IMR-90 (cell line): ENCODE data around the gene TMED6. TPM values are rescaled to one million over a fixed set of nuclear protein-coding genes. Genes with fewer than 3 reads are reported as not detected.

ENCODE experiments used
- ATAC-seq: fragments of 200-7000 bp; cut with Tn5 transposase; 2 replicates; pipeline ENCODE4 v1.9.1; 2020; ENCODE audit warnings: low read depth, mild to moderate bottlenecking, moderate library complexity
- BruUV-seq: library from RNA; stranded (reverse); fragments of 400-500 nt; replicated peaks from 2 replicates; lab custom pipeline; 2021; lab: Mats Ljungman, UMichigan
- CTCF ChIA-PET: fragments of 300-600 bp; formaldehyde crosslinking; extraction: SDS; loops from one replicate; lab custom pipeline; 2021; ENCODE audit warnings: antibody characterized with exemption; lab: Yijun Ruan, JAX
- POLR2A ChIA-PET: fragments of 300-600 bp; sonication (Branson Sonifier 250); formaldehyde crosslinking; loops from one replicate; lab custom pipeline; 2022; ENCODE audit warnings: antibody characterized with exemption; ENCODE audit not compliant: unreplicated experiment; lab: Charles Lee
- DNase-seq: peaks from one replicate; pipeline ENCODE4 v3.0.0; 2013
- H2AFZ ChIP-seq: replicated peaks from 2 replicates; pipeline ENCODE3; 2013; ENCODE audit warnings: low read length, mild to moderate bottlenecking; ENCODE audit not compliant: poor library complexity
- H2AK5ac ChIP-seq: 2 replicates; pipeline ENCODE4 v1.6.1; 2013; ENCODE audit warnings: low read depth, low read length, inconsistent platforms
- H2AK9ac ChIP-seq: replicated peaks from 2 replicates; pipeline ENCODE3; 2013; ENCODE audit warnings: mild to moderate bottlenecking, low read depth, low read length, moderate library complexity; ENCODE audit not compliant: poor library complexity
- H2BK120ac ChIP-seq: 2 replicates; pipeline ENCODE4 v1.6.1; 2013; ENCODE audit warnings: low read depth, low read length, inconsistent platforms
- H2BK15ac ChIP-seq: 3 replicates; pipeline ENCODE4 v1.6.1; 2013; ENCODE audit warnings: low read depth, low read length, inconsistent platforms
- H2BK20ac ChIP-seq: 2 replicates; pipeline ENCODE4 v1.6.1; 2013; ENCODE audit warnings: low read depth, mild to moderate bottlenecking, inconsistent platforms, low read length, moderate library complexity
- H2BK5ac ChIP-seq: 2 replicates; pipeline ENCODE4 v1.6.1; 2013; ENCODE audit warnings: mild to moderate bottlenecking, low read depth, low read length, inconsistent platforms; ENCODE audit not compliant: poor library complexity, severe bottlenecking
- H3K14ac ChIP-seq: replicated peaks from 2 replicates; pipeline ENCODE4 v1.6.1; 2013; ENCODE audit warnings: low read depth, low read length, inconsistent platforms
- H3K18ac ChIP-seq: 2 replicates; pipeline ENCODE4 v1.6.1; 2013; ENCODE audit warnings: low read depth, low read length, control low read depth
- H3K23ac ChIP-seq: 2 replicates; pipeline ENCODE4 v1.6.1; 2013; ENCODE audit warnings: low read depth, low read length, inconsistent platforms
- H3K27ac ChIP-seq: 2 replicates; pipeline ENCODE4 v1.5.1; 2013; ENCODE audit warnings: mild to moderate bottlenecking, control low read depth, low read length; ENCODE audit not compliant: insufficient read depth
- H3K27me3 ChIP-seq: 2 replicates; pipeline ENCODE4 v1.6.1; 2013; ENCODE audit warnings: low read length; ENCODE audit not compliant: control insufficient read depth, insufficient read depth
- H3K36me3 ChIP-seq: 2 replicates; pipeline ENCODE4 v1.6.1; 2013; ENCODE audit warnings: low read length, mixed read lengths; ENCODE audit not compliant: control insufficient read depth, insufficient read depth
- H3K4ac ChIP-seq: 2 replicates; pipeline ENCODE4 v1.6.1; 2013; ENCODE audit warnings: low read depth, low read length, inconsistent platforms
- H3K4me1 ChIP-seq: 2 replicates; pipeline ENCODE4 v1.6.1; 2013; ENCODE audit warnings: low read length, mixed read lengths; ENCODE audit not compliant: control insufficient read depth, insufficient read depth
- H3K4me2 ChIP-seq: 2 replicates; pipeline ENCODE4 v1.6.1; 2013; ENCODE audit warnings: low read depth, mild to moderate bottlenecking, control low read depth, low read length, moderate library complexity
- H3K4me3 ChIP-seq: 2 replicates; pipeline ENCODE4 v1.5.1; 2013; ENCODE audit warnings: low read depth, mild to moderate bottlenecking, control low read depth, low read length, moderate library complexity; ENCODE audit not compliant: insufficient read depth
- H3K56ac ChIP-seq: 2 replicates; pipeline ENCODE4 v1.6.1; 2013; ENCODE audit warnings: low read length, inconsistent platforms; ENCODE audit not compliant: insufficient read depth; ENCODE audit errors: extremely low read depth
- H3K79me1 ChIP-seq, 2 experiments: 2 replicates each; pipeline ENCODE4 v1.6.1; 2013; ENCODE audit warnings: low read length in 2 of 2, inconsistent platforms in 1 of 2, low read depth in 1 of 2
- H3K9ac ChIP-seq: 2 replicates; pipeline ENCODE4 v1.6.1; 2013; ENCODE audit warnings: low read depth, low read length, control low read depth
- H3K9me1 ChIP-seq: 2 replicates; pipeline ENCODE4 v1.6.1; 2013; ENCODE audit warnings: low read length, inconsistent platforms; ENCODE audit not compliant: insufficient read depth
- H3K9me3 ChIP-seq: 2 replicates; pipeline ENCODE4 v1.6.1; 2013; ENCODE audit warnings: low read length; ENCODE audit not compliant: control insufficient read depth, insufficient read depth
- H4K20me1 ChIP-seq: 2 replicates; pipeline ENCODE4 v1.6.1; 2013; ENCODE audit warnings: low read length, inconsistent platforms; ENCODE audit not compliant: insufficient read depth
- H4K5ac ChIP-seq: 2 replicates; pipeline ENCODE4 v1.6.1; 2013; ENCODE audit warnings: mild to moderate bottlenecking, low read depth, low read length, control low read depth
- H4K8ac ChIP-seq, 2 experiments: 2 replicates each; pipeline ENCODE4 v1.6.1; 2013; ENCODE audit warnings: low read depth in 2 of 2, low read length in 2 of 2, control low read depth in 1 of 2, inconsistent platforms in 1 of 2
- H4K91ac ChIP-seq: 2 replicates; pipeline ENCODE4 v1.6.1; 2013; ENCODE audit warnings: low read depth, low read length, inconsistent platforms; ENCODE audit not compliant: insufficient read depth
- BHLHE40 ChIP-seq: fragments of 150-350 bp; IDR thresholded peaks from 2 replicates; pipeline ENCODE4 v1.6.1; 2016; ENCODE audit warnings: mild to moderate bottlenecking, low read depth, low read length
- CEBPB ChIP-seq: IDR thresholded peaks from 2 replicates; pipeline ENCODE4 v1.6.1; 2012; ENCODE audit warnings: low read depth, low read length, improper control_type of control experiment
- FOS ChIP-seq: fragments of 150-350 bp; IDR thresholded peaks from 2 replicates; pipeline ENCODE4 v1.6.1; 2016; ENCODE audit warnings: low read depth, low read length
- MAFK ChIP-seq: IDR thresholded peaks from 2 replicates; pipeline ENCODE4 v1.6.1; 2012; ENCODE audit warnings: low read depth, low read length, improper control_type of control experiment
- MXI1 ChIP-seq: IDR thresholded peaks from 2 replicates; pipeline ENCODE4 v1.6.1; 2012; ENCODE audit warnings: low read depth, mild to moderate bottlenecking, low read length, moderate library complexity, borderline replicate concordance
- NFE2L2 ChIP-seq: fragments of 150-350 bp; IDR thresholded peaks from 2 replicates; pipeline ENCODE4 v1.6.1; 2016; ENCODE audit warnings: low read depth, mild to moderate bottlenecking, low read length
- RAD21 ChIP-seq: IDR thresholded peaks from 2 replicates; pipeline ENCODE4 v1.6.1; 2012; ENCODE audit warnings: low read length, improper control_type of control experiment
- SMC3 ChIP-seq: fragments of 150-350 bp; IDR thresholded peaks from 2 replicates; pipeline ENCODE4 v1.6.1; 2016; ENCODE audit warnings: low read depth, mild to moderate bottlenecking, antibody characterized with exemption, low read length, moderate library complexity
- WGBS, 2 experiments: methylation state at CpG; one replicate each; pipeline versions ENCODE4 v1.1.5 to v1.1.7; 2013; ENCODE audit warnings: missing lambda C conversion rate in 2 of 2; ENCODE audit not compliant: insufficient read length in 1 of 2; ENCODE audit errors: extremely low coverage in 2 of 2; 5-methylcytosine and 5-hydroxymethylcytosine counted together
- dilution Hi-C: fragments of 300-500 bp; cut with HindIII; formaldehyde crosslinking; loops from one replicate; pipeline ENCODE4 v1.14.3; 2018; ENCODE audit warnings: low sequenced_read_pairs; ENCODE audit not compliant: unreplicated experiment
- in situ Hi-C: fragments of 300-500 bp; cut with MboI; formaldehyde crosslinking; loops from 3 replicates; pipeline ENCODE4 v1.14.3; 2019; ENCODE audit warnings: low sequenced_read_pairs, inconsistent platforms, mixed read lengths
- intact Hi-C: fragments of 100-400 bp; cut with micrococcal nuclease; formaldehyde crosslinking; loops from 2 replicates; pipeline ENCODE4 v1.10.0; 2022
- polyA plus RNA-seq, 3 experiments: library from polyadenylated mRNA; depleted of rRNA; stranded (reverse); fragments of >200 nt; gene quantifications; 2 replicates each; pipeline ENCODE4 v1.2.3, GENCODE V29; 2012; ENCODE audit warnings: low replicate concordance in 1 of 3
- total RNA-seq: library from RNA; depleted of rRNA; stranded (reverse); fragments of >200 nt; gene quantifications from 2 replicates; pipeline ENCODE4 v1.2.3, GENCODE V29; 2012
- TF ChIP-seq, protein P1 (sequence below): fragments of 150-350 bp; IDR thresholded peaks from 2 replicates; pipeline ENCODE4 v1.6.1; 2016; ENCODE audit warnings: low read depth, mild to moderate bottlenecking, low read length, moderate library complexity, borderline replicate concordance
- TF ChIP-seq, protein P2 (sequence below): conservative IDR thresholded peaks from 2 replicates; pipeline ENCODE4 v1.5.1; 2012; ENCODE audit warnings: mild to moderate bottlenecking, low read depth, low read length, improper control_type of control experiment
- TF ChIP-seq, protein P3 (sequence below): fragments of 150-350 bp; IDR thresholded peaks from 2 replicates; pipeline ENCODE4 v1.6.1; 2017; ENCODE audit warnings: mild to moderate bottlenecking, antibody characterized with exemption, low read length, low read depth

The TMED6 gene
- total and polyA plus RNA-seq, 2 of the 4 experiments (the other 2 are of a cell fraction) = 0.10 TPM; not detected in 1

DNA sequence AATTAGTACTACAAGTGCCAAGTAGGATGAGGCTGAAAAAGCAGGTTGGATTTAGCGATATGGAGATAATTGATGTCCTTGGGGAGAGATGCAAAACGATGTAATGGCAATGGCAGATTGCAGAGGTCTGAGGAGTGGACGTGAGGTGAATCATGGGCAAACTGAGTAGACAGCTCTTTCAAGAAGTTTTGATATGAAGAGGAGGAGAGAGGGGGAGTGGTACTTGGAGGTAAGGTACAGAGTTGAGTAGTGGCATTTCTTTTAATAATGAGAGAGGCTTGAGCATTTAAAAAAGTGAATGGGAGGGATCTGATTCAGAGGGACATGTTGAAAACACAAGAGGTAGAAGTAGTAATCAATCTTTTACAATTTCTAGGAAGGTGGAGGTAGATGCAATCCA lies 58.2 kb downstream of the TMED6 start:
- in situ Hi-C loops = no loop called here
- no peak overlapping the region for H3K4me3 ChIP-seq
- H3K79me1 ChIP-seq = peaks cover 2 to 57% of the 10 kb centered on the region in 2 experiments; a peak in 3 of 4 replicates
- dilution Hi-C loops = no loop called here
- peaks cover 7% of the 10 kb centered on the region for H3K36me3 ChIP-seq
- H3K14ac ChIP-seq = no peak overlapping the region
- no peak overlapping the region for H2AK5ac ChIP-seq
- H3K4me1 ChIP-seq = peaks cover 4% of the 10 kb centered on the region
- H3K23ac ChIP-seq = no peak overlapping the region
- H3K4ac ChIP-seq = no peak overlapping the region
- H4K5ac ChIP-seq = no peak overlapping the region; the same call in 1 of the 2 replicates
- H4K8ac ChIP-seq = no peak overlapping the region
- no peak overlapping the region for H2AK9ac ChIP-seq
- H2AFZ ChIP-seq = no peak overlapping the region
- intact Hi-C loops = no loop called here
- no peaks in the 10 kb centered on the region for H4K20me1 ChIP-seq
- no peak overlapping the region for H3K9ac ChIP-seq
- H3K56ac ChIP-seq = no peak overlapping the region
- H3K9me1 ChIP-seq = peaks cover 4% of the 10 kb centered on the region; the same call in 1 of the 2 replicates
- WGBS, 2 experiments = 93% methylated on average over 3 of the region's 3 CpGs; no CpG with 5 or more reads in 1 of the 2 experiments
- no peak overlapping the region for H2BK15ac ChIP-seq
- H2BK120ac ChIP-seq = no peak overlapping the region
- DNase-seq (no peak), ATAC-seq (no peak)
- H3K9me3 ChIP-seq = no peaks in the 10 kb centered on the region
- H2BK5ac ChIP-seq = peak overlapping the region; percentile 17
- no peak overlapping the region for H3K27ac ChIP-seq
- POLR2A ChIA-PET = no interaction called here
- H4K91ac ChIP-seq = no peak overlapping the region
- no TSS peak for BruUV-seq
- H3K4me2 ChIP-seq = no peak overlapping the region
- no peak overlapping the region for H2BK20ac ChIP-seq
- TF ChIP-seq FOS (no peak), NFE2L2 (no peak), CEBPB (no peak), RAD21 (no peak), BHLHE40 (no peak), SMC3 (no peak), MAFK (no peak), MXI1 (no peak)
- TF ChIP-seq, protein P1, sequence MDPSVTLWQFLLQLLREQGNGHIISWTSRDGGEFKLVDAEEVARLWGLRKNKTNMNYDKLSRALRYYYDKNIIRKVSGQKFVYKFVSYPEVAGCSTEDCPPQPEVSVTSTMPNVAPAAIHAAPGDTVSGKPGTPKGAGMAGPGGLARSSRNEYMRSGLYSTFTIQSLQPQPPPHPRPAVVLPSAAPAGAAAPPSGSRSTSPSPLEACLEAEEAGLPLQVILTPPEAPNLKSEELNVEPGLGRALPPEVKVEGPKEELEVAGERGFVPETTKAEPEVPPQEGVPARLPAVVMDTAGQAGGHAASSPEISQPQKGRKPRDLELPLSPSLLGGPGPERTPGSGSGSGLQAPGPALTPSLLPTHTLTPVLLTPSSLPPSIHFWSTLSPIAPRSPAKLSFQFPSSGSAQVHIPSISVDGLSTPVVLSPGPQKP = no peak
- TF ChIP-seq, protein P2, sequence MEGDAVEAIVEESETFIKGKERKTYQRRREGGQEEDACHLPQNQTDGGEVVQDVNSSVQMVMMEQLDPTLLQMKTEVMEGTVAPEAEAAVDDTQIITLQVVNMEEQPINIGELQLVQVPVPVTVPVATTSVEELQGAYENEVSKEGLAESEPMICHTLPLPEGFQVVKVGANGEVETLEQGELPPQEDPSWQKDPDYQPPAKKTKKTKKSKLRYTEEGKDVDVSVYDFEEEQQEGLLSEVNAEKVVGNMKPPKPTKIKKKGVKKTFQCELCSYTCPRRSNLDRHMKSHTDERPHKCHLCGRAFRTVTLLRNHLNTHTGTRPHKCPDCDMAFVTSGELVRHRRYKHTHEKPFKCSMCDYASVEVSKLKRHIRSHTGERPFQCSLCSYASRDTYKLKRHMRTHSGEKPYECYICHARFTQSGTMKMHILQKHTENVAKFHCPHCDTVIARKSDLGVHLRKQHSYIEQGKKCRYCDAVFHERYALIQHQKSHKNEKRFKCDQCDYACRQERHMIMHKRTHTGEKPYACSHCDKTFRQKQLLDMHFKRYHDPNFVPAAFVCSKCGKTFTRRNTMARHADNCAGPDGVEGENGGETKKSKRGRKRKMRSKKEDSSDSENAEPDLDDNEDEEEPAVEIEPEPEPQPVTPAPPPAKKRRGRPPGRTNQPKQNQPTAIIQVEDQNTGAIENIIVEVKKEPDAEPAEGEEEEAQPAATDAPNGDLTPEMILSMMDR = no peak
- TF ChIP-seq, protein P3, sequence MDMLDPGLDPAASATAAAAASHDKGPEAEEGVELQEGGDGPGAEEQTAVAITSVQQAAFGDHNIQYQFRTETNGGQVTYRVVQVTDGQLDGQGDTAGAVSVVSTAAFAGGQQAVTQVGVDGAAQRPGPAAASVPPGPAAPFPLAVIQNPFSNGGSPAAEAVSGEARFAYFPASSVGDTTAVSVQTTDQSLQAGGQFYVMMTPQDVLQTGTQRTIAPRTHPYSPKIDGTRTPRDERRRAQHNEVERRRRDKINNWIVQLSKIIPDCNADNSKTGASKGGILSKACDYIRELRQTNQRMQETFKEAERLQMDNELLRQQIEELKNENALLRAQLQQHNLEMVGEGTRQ = no peak
- no peaks in the 10 kb centered on the region for H3K27me3 ChIP-seq
- no peak overlapping the region; the same call in 1 of the 2 replicates for H3K18ac ChIP-seq
- CTCF ChIA-PET = interaction anchor here (0.6 kb wide), 1 partner anchor 130 kb away, joined by 3 read pairs; no protein-coding TSS in a partner anchor
